GM12878 (cell line): ENCODE data around the gene DIP2A. TPM values are rescaled to one million over a fixed set of nuclear protein-coding genes. Genes with fewer than 3 reads are reported as not detected.

Experiments
- ATAC-seq: fragments of 200-7000 bp; cut with Tn5 transposase; 3 replicates; pipeline ENCODE4 v1.9.1; 2020; ENCODE audit warnings: mild to moderate bottlenecking, moderate library complexity
- BruUV-seq: library from RNA; stranded (reverse); fragments of 400-500 nt; replicated peaks from 2 replicates; lab custom pipeline; 2021; lab: Mats Ljungman, UMichigan
- CTCF ChIA-PET: fragments of 300-600 bp; sonication (Branson Sonifier 250); formaldehyde crosslinking; extraction: SDS; loops from one replicate; lab custom pipeline; 2021; ENCODE audit warnings: inconsistent platforms; lab: Yijun Ruan, JAX
- POLR2A ChIA-PET: fragments of 350-600 bp; formaldehyde crosslinking; extraction: SDS; loops from one replicate; lab custom pipeline; 2021; ENCODE audit warnings: inconsistent platforms; lab: Charles Lee
- RAD21 ChIA-PET: fragments of 300-600 bp; sonication (Branson Sonifier 250); formaldehyde crosslinking; loops from one replicate; lab custom pipeline; 2023; ENCODE audit warnings: antibody characterized with exemption; ENCODE audit not compliant: unreplicated experiment; lab: Charles Lee
- SMC1A ChIA-PET: fragments of 300-600 bp; sonication (Branson Sonifier 250); formaldehyde crosslinking; loops from one replicate; lab custom pipeline; 2023; ENCODE audit not compliant: unreplicated experiment, uncharacterized antibody; lab: Charles Lee
- DNase-seq: peaks from one replicate; pipeline ENCODE4 v3.0.0-alpha.2; 2011; ENCODE audit warnings: low read depth, low spot score
- FAIRE-seq: peaks from 3 replicates; lab custom pipeline; 2011; peaks lifted over from hg19 to GRCh38; lab: Jason Lieb, UNC
- H2AFZ ChIP-seq: 2 replicates; pipeline ENCODE4 v1.6.0; 2011; ENCODE audit warnings: low read depth, low read length, control low read depth; ENCODE audit not compliant: control insufficient read depth
- H3K27ac ChIP-seq: 2 replicates; pipeline ENCODE4 v1.5.1; 2011; ENCODE audit warnings: control low read depth; ENCODE audit not compliant: control insufficient read depth, insufficient read depth
- H3K27me3 ChIP-seq, 2 experiments: replicated peaks in 1 of 2; 2 replicates each; pipeline versions ENCODE4 v1.6.0 to v1.6.1; 2011; ENCODE audit warnings: low read length in 1 of 2; ENCODE audit not compliant: control insufficient read depth in 2 of 2, insufficient read depth in 2 of 2
- H3K36me3 ChIP-seq, 2 experiments: 2 replicates each; pipeline ENCODE4 v1.5.1; 2011; ENCODE audit warnings: low read length in 1 of 2; ENCODE audit not compliant: control insufficient read depth in 2 of 2, insufficient read depth in 2 of 2
- H3K4me1 ChIP-seq: 2 replicates; pipeline ENCODE4 v1.6.1; 2011; ENCODE audit warnings: mild to moderate bottlenecking, low read length, moderate library complexity, mixed read lengths; ENCODE audit not compliant: control insufficient read depth, insufficient read depth
- H3K4me2 ChIP-seq: 2 replicates; pipeline ENCODE4 v1.6.0; 2011; ENCODE audit warnings: control low read depth; ENCODE audit not compliant: control insufficient read depth, insufficient read depth
- H3K4me3 ChIP-seq: fragments of 200-600 bp; sonication (generic); 2 replicates; pipeline ENCODE4 v1.5.1; 2016
- H3K79me2 ChIP-seq: 2 replicates; pipeline ENCODE4 v1.6.0; 2011; ENCODE audit warnings: low read length; ENCODE audit not compliant: control insufficient read depth, insufficient read depth
- H3K9ac ChIP-seq: 2 replicates; pipeline ENCODE4 v1.8.0; 2011; ENCODE audit warnings: low read length, control low read depth, mixed read lengths; ENCODE audit not compliant: control insufficient read depth, insufficient read depth
- H3K9me3 ChIP-seq: replicated peaks from 3 replicates; pipeline ENCODE4 v1.5.1; 2011; ENCODE audit warnings: mild to moderate bottlenecking, low read length; ENCODE audit not compliant: control insufficient read depth, insufficient read depth
- H4K20me1 ChIP-seq: 2 replicates; pipeline ENCODE4 v1.6.0; 2011; ENCODE audit not compliant: control insufficient read depth, insufficient read depth
- BACH1 ChIP-seq: fragments of 450-650 bp; IDR thresholded peaks from 2 replicates; pipeline ENCODE4 v1.6.1; 2017; ENCODE audit warnings: mild to moderate bottlenecking, borderline replicate concordance
- BCL11A ChIP-seq: IDR thresholded peaks from 2 replicates; pipeline ENCODE4 v1.6.1; 2011; ENCODE audit warnings: low read depth, low read length
- BMI1 ChIP-seq: fragments of 450-650 bp; IDR thresholded peaks from 2 replicates; pipeline ENCODE4 v1.6.1; 2016; ENCODE audit warnings: mild to moderate bottlenecking, moderate library complexity, borderline replicate concordance
- HCFC1 ChIP-seq: fragments of 150-350 bp; IDR thresholded peaks from 2 replicates; pipeline ENCODE4 v1.6.1; 2014; ENCODE audit warnings: low read length
- HDAC2 ChIP-seq: fragments of 200-600 bp; sonication (generic); IDR thresholded peaks from 2 replicates; pipeline ENCODE4 v1.6.1; 2017
- IKZF1 ChIP-seq: fragments of 450-650 bp; conservative IDR thresholded peaks from 2 replicates; pipeline ENCODE4 v1.6.1; 2017; ENCODE audit warnings: antibody characterized with exemption, mild to moderate bottlenecking
- PAX5 ChIP-seq: IDR thresholded peaks from 2 replicates; pipeline ENCODE4 v1.6.1; 2011; ENCODE audit warnings: low read depth, low read length, borderline replicate concordance
- POLR2A ChIP-seq: IDR thresholded peaks from 2 replicates; pipeline ENCODE4 v1.6.1; 2011; ENCODE audit warnings: low read depth, mild to moderate bottlenecking, low read length
- SMAD1 ChIP-seq: fragments of 450-650 bp; IDR thresholded peaks from 2 replicates; pipeline ENCODE4 v1.6.1; 2018; ENCODE audit warnings: mild to moderate bottlenecking, low read depth; ENCODE audit not compliant: partially characterized antibody
- SMAD5 ChIP-seq: IDR thresholded peaks from 2 replicates; pipeline ENCODE4 v1.6.1; 2016; ENCODE audit warnings: antibody characterized with exemption, low read depth
- SMARCA5 ChIP-seq: fragments of 450-650 bp; IDR thresholded peaks from 2 replicates; pipeline ENCODE4 v1.6.1; 2017; ENCODE audit warnings: mild to moderate bottlenecking
- SUZ12 ChIP-seq: fragments of 200-600 bp; sonication (generic); IDR thresholded peaks from one replicate; pipeline ENCODE4 v1.6.1; 2018; ENCODE audit warnings: antibody characterized with exemption, mild to moderate bottlenecking; ENCODE audit not compliant: unreplicated experiment
- TBL1XR1 ChIP-seq: IDR thresholded peaks from 2 replicates; pipeline ENCODE4 v1.6.1; 2012; ENCODE audit warnings: low read depth, low read length, improper control_type of control experiment
- ZNF384 ChIP-seq: IDR thresholded peaks from 2 replicates; pipeline ENCODE4 v1.6.1; 2012; ENCODE audit warnings: low read depth, mild to moderate bottlenecking, low read length, improper control_type of control experiment, borderline replicate concordance
- WGBS: methylation state at CpG from one replicate; pipeline ENCODE4 v1.1.6; 2016; ENCODE audit warnings: low lambda C conversion rate; ENCODE audit not compliant: insufficient replicate concordance, insufficient coverage; ENCODE audit errors: missing lambda C conversion rate; 5-methylcytosine and 5-hydroxymethylcytosine counted together
- in situ Hi-C: fragments of 300-500 bp; cut with MboI; formaldehyde crosslinking; loops from 9 replicates; pipeline ENCODE4 v1.14.3; 2018; ENCODE audit warnings: mixed read lengths
- intact Hi-C: fragments of 100-400 bp; cut with micrococcal nuclease; formaldehyde crosslinking; loops from one replicate; pipeline ENCODE4 v1.14.2; 2022; ENCODE audit not compliant: unreplicated experiment
- polyA plus RNA-seq, 11 experiments: library from polyadenylated mRNA; depleted of rRNA in 4 of 11; unstranded in 6 of 11; stranded (reverse) in 5 of 11; fragments of >200 nt; fragmentation: Nextera tagmentation in 4 of 11; fragmentation: Illumina TruSeq in 1 of 11; extraction: Ambion mirVana in 4 of 11; extraction: Trizol in 1 of 11; gene quantifications; 1 replicate in 1 of 11; 2 replicates in 10 of 11; pipeline versions ENCODE4 v1.2.1 to v1.2.3, GENCODE V29; 2011 to 2016; ENCODE audit warnings: inconsistent platforms in 2 of 11, missing spikeins in 2 of 11, low read depth in 1 of 11
- total RNA-seq, 4 experiments: library from RNA; depleted of rRNA in 3 of 4; stranded (reverse); fragments of >200 nt in 3 of 4; fragmentation: Illumina TruSeq in 1 of 4; extraction: Trizol in 1 of 4; gene quantifications; 2 replicates each; pipeline versions ENCODE4 v1.2.1 to v1.2.3, GENCODE V29; 2013 to 2021
- TF ChIP-seq, protein P1 (sequence below): IDR thresholded peaks from 2 replicates; pipeline ENCODE4 v1.6.1; 2011; ENCODE audit warnings: borderline replicate concordance, low read depth, mild to moderate bottlenecking, moderate library complexity, low read length; ENCODE audit not compliant: insufficient read depth, poor library complexity, severe bottlenecking
- TF ChIP-seq, protein P2 (sequence below): fragments of 450-650 bp; IDR thresholded peaks from 2 replicates; pipeline ENCODE4 v1.6.1; 2017; ENCODE audit warnings: mild to moderate bottlenecking, moderate library complexity
- TF ChIP-seq, protein P3 (sequence below): fragments of 450-650 bp; formaldehyde crosslinking; IDR thresholded peaks from 2 replicates; pipeline ENCODE4 v1.5.0; 2022; ENCODE audit warnings: mild to moderate bottlenecking, missing genetic modification characterization

Gene DIP2A
- total and polyA plus RNA-seq, 10 of the 15 experiments (the other 5 are each of a cell fraction or from before 2014, with no cell fraction given): 1.7 to 25.5 (median 12.2) TPM

DNA sequence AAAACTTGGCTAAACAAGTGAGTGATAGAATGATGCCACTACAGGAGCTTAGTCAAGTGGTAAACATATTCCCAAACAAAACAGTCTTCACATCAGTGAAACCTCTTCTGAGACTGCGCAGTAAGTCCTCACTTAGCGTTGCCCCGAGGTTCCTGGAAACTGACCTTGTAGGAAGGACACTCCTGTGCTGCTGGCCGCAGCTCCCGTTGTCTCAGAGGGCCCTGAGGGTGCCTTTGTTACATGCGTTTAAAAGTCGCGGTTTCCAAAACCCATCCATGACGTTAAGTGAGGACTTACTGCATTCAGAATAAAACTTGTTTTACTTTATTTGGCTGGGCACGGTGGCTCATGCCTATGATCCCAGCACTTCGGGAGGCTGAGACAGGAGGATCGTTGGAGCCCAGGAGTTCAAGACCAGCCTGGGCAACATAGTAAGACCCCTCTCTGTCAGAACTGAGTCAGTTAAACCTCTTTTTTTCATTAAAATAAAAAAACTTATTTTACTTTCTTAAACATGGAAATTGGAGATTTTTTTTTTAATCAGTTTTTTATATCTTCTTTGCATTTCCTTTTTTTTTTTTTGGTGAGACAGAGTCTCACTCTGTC, 36.0 kb upstream of the DIP2A start:
- H3K36me3 ChIP-seq: peaks cover 8 to 12% of the 10 kb centered on the region in 2 experiments
- no peak for ATAC-seq
- H3K27ac ChIP-seq: no peak overlapping the region
- no peaks in the 10 kb centered on the region for H3K9me3 ChIP-seq
- DNase-seq: no peak
- POLR2A ChIA-PET: interaction anchor here (0.5 kb wide), 1 partner anchor 49 kb away, joined by 6 read pairs; no protein-coding TSS in a partner anchor
- no peaks in the 10 kb centered on the region for H4K20me1 ChIP-seq
- TF ChIP-seq BCL11A (no peak), PAX5 (no peak), TBL1XR1 (no peak), SMAD5 (no peak), SUZ12 (no peak), HDAC2 (no peak), HCFC1 (no peak), POLR2A (no peak), SMARCA5 (no peak), BMI1 (no peak), SMAD1 (no peak), IKZF1 (no peak), ZNF384 (no peak), BACH1 (no peak)
- TF ChIP-seq, protein P1, sequence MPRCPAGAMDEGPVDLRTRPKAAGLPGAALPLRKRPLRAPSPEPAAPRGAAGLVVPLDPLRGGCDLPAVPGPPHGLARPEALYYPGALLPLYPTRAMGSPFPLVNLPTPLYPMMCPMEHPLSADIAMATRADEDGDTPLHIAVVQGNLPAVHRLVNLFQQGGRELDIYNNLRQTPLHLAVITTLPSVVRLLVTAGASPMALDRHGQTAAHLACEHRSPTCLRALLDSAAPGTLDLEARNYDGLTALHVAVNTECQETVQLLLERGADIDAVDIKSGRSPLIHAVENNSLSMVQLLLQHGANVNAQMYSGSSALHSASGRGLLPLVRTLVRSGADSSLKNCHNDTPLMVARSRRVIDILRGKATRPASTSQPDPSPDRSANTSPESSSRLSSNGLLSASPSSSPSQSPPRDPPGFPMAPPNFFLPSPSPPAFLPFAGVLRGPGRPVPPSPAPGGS: no peak
- TF ChIP-seq, protein P2, sequence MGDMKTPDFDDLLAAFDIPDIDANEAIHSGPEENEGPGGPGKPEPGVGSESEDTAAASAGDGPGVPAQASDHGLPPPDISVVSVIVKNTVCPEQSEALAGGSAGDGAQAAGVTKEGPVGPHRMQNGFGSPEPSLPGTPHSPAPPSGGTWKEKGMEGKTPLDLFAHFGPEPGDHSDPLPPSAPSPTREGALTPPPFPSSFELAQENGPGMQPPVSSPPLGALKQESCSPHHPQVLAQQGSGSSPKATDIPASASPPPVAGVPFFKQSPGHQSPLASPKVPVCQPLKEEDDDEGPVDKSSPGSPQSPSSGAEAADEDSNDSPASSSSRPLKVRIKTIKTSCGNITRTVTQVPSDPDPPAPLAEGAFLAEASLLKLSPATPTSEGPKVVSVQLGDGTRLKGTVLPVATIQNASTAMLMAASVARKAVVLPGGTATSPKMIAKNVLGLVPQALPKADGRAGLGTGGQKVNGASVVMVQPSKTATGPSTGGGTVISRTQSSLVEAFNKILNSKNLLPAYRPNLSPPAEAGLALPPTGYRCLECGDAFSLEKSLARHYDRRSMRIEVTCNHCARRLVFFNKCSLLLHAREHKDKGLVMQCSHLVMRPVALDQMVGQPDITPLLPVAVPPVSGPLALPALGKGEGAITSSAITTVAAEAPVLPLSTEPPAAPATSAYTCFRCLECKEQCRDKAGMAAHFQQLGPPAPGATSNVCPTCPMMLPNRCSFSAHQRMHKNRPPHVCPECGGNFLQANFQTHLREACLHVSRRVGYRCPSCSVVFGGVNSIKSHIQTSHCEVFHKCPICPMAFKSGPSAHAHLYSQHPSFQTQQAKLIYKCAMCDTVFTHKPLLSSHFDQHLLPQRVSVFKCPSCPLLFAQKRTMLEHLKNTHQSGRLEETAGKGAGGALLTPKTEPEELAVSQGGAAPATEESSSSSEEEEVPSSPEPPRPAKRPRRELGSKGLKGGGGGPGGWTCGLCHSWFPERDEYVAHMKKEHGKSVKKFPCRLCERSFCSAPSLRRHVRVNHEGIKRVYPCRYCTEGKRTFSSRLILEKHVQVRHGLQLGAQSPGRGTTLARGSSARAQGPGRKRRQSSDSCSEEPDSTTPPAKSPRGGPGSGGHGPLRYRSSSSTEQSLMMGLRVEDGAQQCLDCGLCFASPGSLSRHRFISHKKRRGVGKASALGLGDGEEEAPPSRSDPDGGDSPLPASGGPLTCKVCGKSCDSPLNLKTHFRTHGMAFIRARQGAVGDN: no peak
- TF ChIP-seq, protein P3, sequence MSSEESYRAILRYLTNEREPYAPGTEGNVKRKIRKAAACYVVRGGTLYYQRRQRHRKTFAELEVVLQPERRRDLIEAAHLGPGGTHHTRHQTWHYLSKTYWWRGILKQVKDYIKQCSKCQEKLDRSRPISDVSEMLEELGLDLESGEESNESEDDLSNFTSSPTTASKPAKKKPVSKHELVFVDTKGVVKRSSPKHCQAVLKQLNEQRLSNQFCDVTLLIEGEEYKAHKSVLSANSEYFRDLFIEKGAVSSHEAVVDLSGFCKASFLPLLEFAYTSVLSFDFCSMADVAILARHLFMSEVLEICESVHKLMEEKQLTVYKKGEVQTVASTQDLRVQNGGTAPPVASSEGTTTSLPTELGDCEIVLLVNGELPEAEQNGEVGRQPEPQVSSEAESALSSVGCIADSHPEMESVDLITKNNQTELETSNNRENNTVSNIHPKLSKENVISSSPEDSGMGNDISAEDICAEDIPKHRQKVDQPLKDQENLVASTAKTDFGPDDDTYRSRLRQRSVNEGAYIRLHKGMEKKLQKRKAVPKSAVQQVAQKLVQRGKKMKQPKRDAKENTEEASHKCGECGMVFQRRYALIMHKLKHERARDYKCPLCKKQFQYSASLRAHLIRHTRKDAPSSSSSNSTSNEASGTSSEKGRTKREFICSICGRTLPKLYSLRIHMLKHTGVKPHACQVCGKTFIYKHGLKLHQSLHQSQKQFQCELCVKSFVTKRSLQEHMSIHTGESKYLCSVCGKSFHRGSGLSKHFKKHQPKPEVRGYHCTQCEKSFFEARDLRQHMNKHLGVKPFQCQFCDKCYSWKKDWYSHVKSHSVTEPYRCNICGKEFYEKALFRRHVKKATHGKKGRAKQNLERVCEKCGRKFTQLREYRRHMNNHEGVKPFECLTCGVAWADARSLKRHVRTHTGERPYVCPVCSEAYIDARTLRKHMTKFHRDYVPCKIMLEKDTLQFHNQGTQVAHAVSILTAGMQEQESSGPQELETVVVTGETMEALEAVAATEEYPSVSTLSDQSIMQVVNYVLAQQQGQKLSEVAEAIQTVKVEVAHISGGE (CRISPR knock-in tag): no peak
- SMC1A ChIA-PET: no interaction called here
- in situ Hi-C loops (no loop called here), intact Hi-C loops (no loop called here)
- CTCF ChIA-PET: no interaction called here
- no peak overlapping the region for H3K4me3 ChIP-seq
- H3K9ac ChIP-seq: no peak overlapping the region
- BruUV-seq: no TSS peak
- H3K27me3 ChIP-seq: no peaks in the 10 kb centered on the region
- RAD21 ChIA-PET: interaction anchor here (0.5 kb wide), 1 partner anchor 279 kb away, joined by 3 read pairs; no protein-coding TSS in a partner anchor
- no peak for FAIRE-seq
- H3K4me2 ChIP-seq: no peak overlapping the region
- H2AFZ ChIP-seq: no peak overlapping the region
- WGBS: 94% methylated on average over 12 of the region's 12 CpGs
- H3K79me2 ChIP-seq: no peaks in the 10 kb centered on the region
- no peaks in the 10 kb centered on the region for H3K4me1 ChIP-seq
